Keratinocyte (primary cell): ENCODE measurements around the gene LRIT3. TPM values are rescaled to one million over a fixed set of nuclear protein-coding genes. Genes with fewer than 3 reads are reported as not detected.

Source experiments
- DNase-seq: peaks from one replicate; pipeline ENCODE4 v3.0.0-alpha.2; 2011; ENCODE audit warnings: low read depth, missing footprints, low spot score
- FAIRE-seq: peaks from 2 replicates; lab custom pipeline; 2011; peaks lifted over from hg19 to GRCh38; lab: Jason Lieb, UNC
- H2AFZ ChIP-seq: 2 replicates; pipeline ENCODE4 v1.6.0; 2012; ENCODE audit warnings: low read length, control low read depth, inconsistent platforms; ENCODE audit not compliant: control insufficient read depth
- H3K27ac ChIP-seq: 2 replicates; pipeline ENCODE4 v1.5.1; 2011; ENCODE audit warnings: low read length; ENCODE audit not compliant: control insufficient read depth, insufficient read depth
- H3K27me3 ChIP-seq: 3 replicates; pipeline ENCODE4 v1.6.0; 2011; ENCODE audit warnings: low read length; ENCODE audit not compliant: control insufficient read depth, insufficient read depth; ENCODE audit errors: extremely low read depth
- H3K36me3 ChIP-seq, 2 experiments: 2 replicates in 1 of 2; 3 replicates in 1 of 2; pipeline ENCODE4 v1.5.1; 2011; ENCODE audit warnings: low read length in 2 of 2, mild to moderate bottlenecking in 1 of 2; ENCODE audit not compliant: control insufficient read depth in 2 of 2, insufficient read depth in 2 of 2; ENCODE audit errors: extremely low read depth in 1 of 2
- H3K4me1 ChIP-seq: 3 replicates; pipeline ENCODE4 v1.5.1; 2011; ENCODE audit warnings: low read length; ENCODE audit not compliant: control insufficient read depth, insufficient read depth; ENCODE audit errors: extremely low read depth
- H3K4me2 ChIP-seq: 3 replicates; pipeline ENCODE4 v1.6.0; 2011; ENCODE audit warnings: low read depth, low read length; ENCODE audit not compliant: control insufficient read depth, insufficient read depth; ENCODE audit errors: extremely low read depth
- H3K4me3 ChIP-seq, 3 experiments: fragments of 200-600 bp in 1 of 3; sonication (generic) in 1 of 3; 2 replicates in 2 of 3; 3 replicates in 1 of 3; pipeline ENCODE4 v1.5.1; 2011 to 2016; ENCODE audit warnings: low read length in 3 of 3, mild to moderate bottlenecking in 3 of 3, control low read depth in 2 of 3, inconsistent platforms in 1 of 3, low read depth in 1 of 3, mixed read lengths in 1 of 3, mixed run types in 1 of 3, moderate library complexity in 1 of 3; ENCODE audit not compliant: control insufficient read depth in 2 of 3, insufficient read depth in 2 of 3; ENCODE audit errors: extremely low read depth in 1 of 3
- H3K79me2 ChIP-seq: 2 replicates; pipeline ENCODE4 v1.6.0; 2012; ENCODE audit warnings: low read length; ENCODE audit not compliant: control insufficient read depth, insufficient read depth
- H3K9ac ChIP-seq: 3 replicates; pipeline ENCODE4 v1.6.0; 2011; ENCODE audit warnings: low read length; ENCODE audit not compliant: control insufficient read depth, insufficient read depth; ENCODE audit errors: extremely low read depth
- H3K9me1 ChIP-seq: 3 replicates; pipeline ENCODE4 v1.6.0; 2011; ENCODE audit warnings: low read length; ENCODE audit not compliant: control insufficient read depth, insufficient read depth; ENCODE audit errors: extremely low read depth
- H3K9me3 ChIP-seq: 2 replicates; pipeline ENCODE4 v1.5.1; 2012; ENCODE audit warnings: low read depth, low read length; ENCODE audit not compliant: control insufficient read depth
- H4K20me1 ChIP-seq: 3 replicates; pipeline ENCODE4 v1.6.0; 2011; ENCODE audit warnings: low read length; ENCODE audit not compliant: control insufficient read depth, insufficient read depth; ENCODE audit errors: extremely low read depth
- CTCF ChIP-seq, 3 experiments: IDR thresholded peaks in 1 of 3; conservative IDR thresholded peaks in 1 of 3; optimal IDR thresholded peaks in 1 of 3; 2 replicates in 2 of 3; 3 replicates in 1 of 3; pipeline versions ENCODE3 to v1.5.1; 2011; ENCODE audit warnings: low read length in 3 of 3, mild to moderate bottlenecking in 3 of 3, moderate library complexity in 2 of 3, control low read depth in 1 of 3, inconsistent platforms in 1 of 3; ENCODE audit not compliant: insufficient read depth in 2 of 3; ENCODE audit errors: extremely low read depth in 1 of 3
- EZH2 ChIP-seq: IDR thresholded peaks from one replicate; pipeline ENCODE4 v1.6.1; 2012; ENCODE audit warnings: inconsistent platforms, mild to moderate bottlenecking, low read length, moderate library complexity
- dilution Hi-C: fragments of 300-500 bp; cut with MboI; formaldehyde crosslinking; loops from one replicate; pipeline ENCODE4 v1.7.0; 2020; ENCODE audit warnings: low sequenced_read_pairs; ENCODE audit not compliant: extremely low pct_ligation_motif_present
- polyA plus RNA-seq, 5 experiments: library from polyadenylated mRNA; depleted of rRNA in 3 of 5; stranded (reverse) in 3 of 5; stranded (forward) in 1 of 5; unstranded in 1 of 5; fragments of >200 nt; gene quantifications; 1 replicate in 1 of 5; 2 replicates in 3 of 5; 3 replicates in 1 of 5; pipeline versions ENCODE4 v1.2.1 to v1.2.3, GENCODE V29; 2011 to 2012; ENCODE audit warnings: missing spikeins in 2 of 5, low read depth in 1 of 5, low replicate concordance in 1 of 5

Gene LRIT3
- polyA plus RNA-seq, 1 donor (not counting 4 experiments of a cell fraction or from before 2014, with no cell fraction given), result 0.09 TPM

GRCh38 chr4:109826719-109827118 is 21.2 kb upstream of the LRIT3 start:
- FAIRE-seq, result no peak
- dilution Hi-C loops, result no loop called here
- no peaks in the 10 kb centered on the region for H3K9me3 ChIP-seq

GRCh38 chr4:109827672-109828071 is 20.2 kb upstream of the LRIT3 start, which contains the start of gene RRH:
Gene RRH (plus strand): TSS chr4:109827972. CDS start chr4:109828028, 56 bp downstream.
- Histone ChIP-seq H2AFZ (no peak within 1 kb of the TSS), H3K36me3 (peaks cover 2 to 6% of the 10 kb centered on the region in 2 experiments), H3K4me3 (no peak within 1 kb of the TSS), H3K4me1 (no peaks in the 10 kb centered on the region), H4K20me1 (no peaks in the 10 kb centered on the region), H3K79me2 (no peaks in the 10 kb centered on the region), H3K27me3 (no peaks in the 10 kb centered on the region), H3K4me2 (no peak within 1 kb of the TSS), H3K9me3 (no peaks in the 10 kb centered on the region), H3K9me1 (no peaks in the 10 kb centered on the region), H3K9ac (no peak within 1 kb of the TSS), H3K27ac (no peak within 1 kb of the TSS)
- TF ChIP-seq EZH2, result no peak
- no peak for FAIRE-seq
- dilution Hi-C loops, result no loop called here
- DNase-seq, result no peak

More at GRCh38 chr4:109826719-109827118, 21.2 kb upstream of the LRIT3 start:
- Histone ChIP-seq H3K27ac (no peak overlapping the region), H3K36me3 (peaks cover 2 to 10% of the 10 kb centered on the region in 2 experiments), H3K4me1 (no peaks in the 10 kb centered on the region), H2AFZ (no peak overlapping the region), H3K79me2 (no peaks in the 10 kb centered on the region), H3K27me3 (no peaks in the 10 kb centered on the region), H3K4me2 (no peak overlapping the region), H3K9me1 (no peaks in the 10 kb centered on the region), H3K9ac (no peak overlapping the region), H4K20me1 (no peaks in the 10 kb centered on the region), H3K4me3 (no peak overlapping the region)
- TF ChIP-seq EZH2 (no peak), CTCF (optimal IDR thresholded peaks at IDR 0.05 in 1 of 3, IDR thresholded peaks at IDR 0.05 in 1 of 3, conservative IDR thresholded peaks at IDR 0.05 in 1 of 3; ENCODE audit: extremely low read depth in 1 of 3, insufficient read depth in 2 of 3, low read length in 3 of 3) (peak in 2 of 3 experiments; percentile 24 to 31)
- no peak for DNase-seq

GRCh38 chr4:109833756-109834155 is 14.2 kb upstream of the LRIT3 start:
- no peak for FAIRE-seq
- dilution Hi-C loops, result no loop called here
- no peaks in the 10 kb centered on the region for H3K79me2 ChIP-seq
- H3K9me1 ChIP-seq, result no peaks in the 10 kb centered on the region
- no peak for TF ChIP-seq CTCF (optimal IDR thresholded peaks at IDR 0.05 in 1 of 3, IDR thresholded peaks at IDR 0.05 in 1 of 3, conservative IDR thresholded peaks at IDR 0.05 in 1 of 3; ENCODE audit: extremely low read depth in 1 of 3, insufficient read depth in 2 of 3, low read length in 3 of 3)
- no peak for TF ChIP-seq EZH2
- H3K4me3 ChIP-seq, result no peak overlapping the region
- H3K4me1 ChIP-seq, result no peaks in the 10 kb centered on the region
- no peak overlapping the region for H2AFZ ChIP-seq
- no peaks in the 10 kb centered on the region for H4K20me1 ChIP-seq
- no peak overlapping the region for H3K4me2 ChIP-seq
- no peak overlapping the region for H3K27ac ChIP-seq
- H3K36me3 ChIP-seq, result no peaks in the 10 kb centered on the region
- H3K9me3 ChIP-seq, result no peaks in the 10 kb centered on the region
- DNase-seq, result no peak
- no peak overlapping the region for H3K9ac ChIP-seq
- H3K27me3 ChIP-seq, result no peaks in the 10 kb centered on the region
